ENCODE measurements around the gene RASD2. TPM values are rescaled to one million over a fixed set of nuclear protein-coding genes. Genes with fewer than 3 reads are reported as not detected.

Gene RASD2
- total RNA-seq, 4 donors from 2014 or later, result 8.5 to 19.7 (median 13.9) TPM

DNA sequence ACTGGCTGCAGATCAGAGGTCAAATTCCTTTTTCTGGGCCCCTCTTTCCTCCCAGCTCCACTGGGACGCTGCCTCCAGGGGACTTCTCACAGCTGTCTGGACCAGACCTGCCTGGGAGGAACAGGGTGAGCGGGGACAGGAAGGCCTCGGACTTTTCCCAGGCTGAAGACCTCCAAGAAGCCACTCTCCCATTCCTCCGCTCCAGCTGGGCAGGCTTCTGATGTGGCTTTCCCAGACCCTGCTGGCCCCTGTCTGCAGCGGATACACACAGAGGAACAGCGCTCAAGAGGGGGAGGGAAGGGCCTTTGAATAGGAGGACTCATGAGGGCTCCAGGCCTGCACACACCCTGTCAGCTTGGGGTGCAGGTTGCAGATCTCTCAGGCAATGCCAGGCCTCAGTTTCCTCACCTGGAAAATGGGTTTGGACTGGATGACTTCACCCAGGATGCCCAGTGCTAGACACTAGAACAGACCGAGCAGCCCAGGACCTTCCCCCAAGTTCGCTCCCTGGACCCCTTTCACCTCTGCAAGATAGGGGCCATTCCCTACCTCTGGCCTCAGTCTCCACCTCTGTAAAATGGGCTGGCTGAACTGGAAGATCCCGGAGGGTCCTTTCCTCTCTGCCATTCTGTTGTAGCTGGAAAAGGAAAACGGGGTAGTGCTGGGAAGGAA is 39.9 kb downstream of the RASD2 start:
- no peak for TF ChIP-seq EP300 (IDR thresholded peaks at IDR 0.05; ENCODE audit: low read depth)
- TF ChIP-seq, protein P1, sequence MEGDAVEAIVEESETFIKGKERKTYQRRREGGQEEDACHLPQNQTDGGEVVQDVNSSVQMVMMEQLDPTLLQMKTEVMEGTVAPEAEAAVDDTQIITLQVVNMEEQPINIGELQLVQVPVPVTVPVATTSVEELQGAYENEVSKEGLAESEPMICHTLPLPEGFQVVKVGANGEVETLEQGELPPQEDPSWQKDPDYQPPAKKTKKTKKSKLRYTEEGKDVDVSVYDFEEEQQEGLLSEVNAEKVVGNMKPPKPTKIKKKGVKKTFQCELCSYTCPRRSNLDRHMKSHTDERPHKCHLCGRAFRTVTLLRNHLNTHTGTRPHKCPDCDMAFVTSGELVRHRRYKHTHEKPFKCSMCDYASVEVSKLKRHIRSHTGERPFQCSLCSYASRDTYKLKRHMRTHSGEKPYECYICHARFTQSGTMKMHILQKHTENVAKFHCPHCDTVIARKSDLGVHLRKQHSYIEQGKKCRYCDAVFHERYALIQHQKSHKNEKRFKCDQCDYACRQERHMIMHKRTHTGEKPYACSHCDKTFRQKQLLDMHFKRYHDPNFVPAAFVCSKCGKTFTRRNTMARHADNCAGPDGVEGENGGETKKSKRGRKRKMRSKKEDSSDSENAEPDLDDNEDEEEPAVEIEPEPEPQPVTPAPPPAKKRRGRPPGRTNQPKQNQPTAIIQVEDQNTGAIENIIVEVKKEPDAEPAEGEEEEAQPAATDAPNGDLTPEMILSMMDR (IDR thresholded peaks at IDR 0.05), result no peak
- TF ChIP-seq POLR2A (IDR thresholded peaks at IDR 0.05), result no peak
- TF ChIP-seq POLR2AphosphoS5 (IDR thresholded peaks at IDR 0.05), result no peak
- 76 to 82% methylated on average over 2 to 9 of the region's 10 CpGs for whole genome bisulfite sequencing, 2 donors (ENCODE audit: low coverage in 1 of 2)

DNA sequence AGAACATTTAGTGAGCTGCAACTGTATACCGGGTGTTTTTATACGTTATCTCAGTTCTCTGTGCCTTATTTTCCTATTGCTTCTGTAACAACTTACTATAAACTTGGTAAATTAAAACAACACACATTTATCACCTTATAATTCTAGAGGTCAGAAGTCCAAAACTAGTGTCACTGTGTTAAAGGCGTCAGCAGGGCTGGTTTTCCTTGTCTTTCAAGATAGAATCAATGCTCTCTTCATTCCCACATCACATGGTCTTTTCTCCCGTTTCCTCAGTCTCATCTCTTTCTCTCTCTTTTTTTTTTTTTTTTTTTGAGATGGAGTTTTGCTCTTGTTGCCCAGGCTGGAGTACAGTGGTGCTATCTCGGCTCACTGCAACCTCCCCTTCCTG is 40.4 kb downstream of the RASD2 start:
- Histone ChIP-seq H3K4me3 (no peak overlapping the region), H3K36me3 (no peaks in the 10 kb centered on the region), H3K27ac (no peak overlapping the region), H3K27me3 (no peaks in the 10 kb centered on the region), H3K9me3 (no peaks in the 10 kb centered on the region), H3K4me1 (peaks cover 3 to 29% (median 9%) of the 10 kb centered on the region in 4 donors)
- intact Hi-C loops (cut with DNase I; ENCODE audit: low total_unique reads) (loop anchor here (10.0 kb wide), 1 partner anchor 236 kb away; no protein-coding TSS in a partner anchor), in situ Hi-C loops (cut with MboI; ENCODE audit: low pct_ligation_motif_present in 1 of 4, low pct_unique_long_range_greater_than_20kb in 1 of 4, low sequenced_read_pairs in 3 of 4) (loop anchor here (5.0 to 10.0 kb wide), 5 partner anchors 146 to 236 kb away; no protein-coding TSS in a partner anchor)
- no peak for DNase-seq
- 63 to 75% methylated on average over 4 to 5 of the region's 5 CpGs for WGBS, 2 donors (ENCODE audit: low coverage in 1 of 2)
- TF ChIP-seq, protein P1 (IDR thresholded peaks at IDR 0.05), result no peak
- no peak for TF ChIP-seq POLR2A (IDR thresholded peaks at IDR 0.05)
- no peak for TF ChIP-seq POLR2AphosphoS5 (IDR thresholded peaks at IDR 0.05)
- TF ChIP-seq EP300 (IDR thresholded peaks at IDR 0.05; ENCODE audit: low read depth), result no peak

More for the DNA sequence above, 39.9 kb downstream of the RASD2 start:
- no peaks in the 10 kb centered on the region for H3K27me3 ChIP-seq
- H3K9me3 ChIP-seq, result no peaks in the 10 kb centered on the region
- H3K36me3 ChIP-seq, result no peaks in the 10 kb centered on the region
- no peak overlapping the region for H3K27ac ChIP-seq
- intact Hi-C loops (cut with DNase I; ENCODE audit: low total_unique reads), result loop anchor here (10.0 kb wide), 1 partner anchor 236 kb away; no protein-coding TSS in a partner anchor
- in situ Hi-C loops (cut with MboI; ENCODE audit: low pct_ligation_motif_present in 1 of 4, low pct_unique_long_range_greater_than_20kb in 1 of 4, low sequenced_read_pairs in 3 of 4), result loop anchor here (5.0 to 10.0 kb wide), 5 partner anchors 146 to 236 kb away; no protein-coding TSS in a partner anchor
- DNase-seq, result no peak
- peaks cover 3 to 29% (median 9%) of the 10 kb centered on the region in 4 donors for H3K4me1 ChIP-seq
- H3K4me3 ChIP-seq, result no peak overlapping the region

GRCh38 chr22:35582218-35582860 is 41.7 kb downstream of the RASD2 start:
- Histone ChIP-seq H3K4me1 (peaks cover 3 to 29% (median 9%) of the 10 kb centered on the region in 4 donors), H3K27ac (peak overlapping the region; percentile 52 to 70 (median 54)), H3K27me3 (no peaks in the 10 kb centered on the region), H3K36me3 (no peaks in the 10 kb centered on the region), H3K4me3 (no peak overlapping the region), H3K9me3 (no peaks in the 10 kb centered on the region)
- intact Hi-C loops (cut with DNase I; ENCODE audit: low total_unique reads) (loop anchor here (2.0 to 10.0 kb wide), 2 partner anchors 152 to 238 kb away; no protein-coding TSS in a partner anchor), in situ Hi-C loops (cut with MboI; ENCODE audit: low pct_ligation_motif_present in 1 of 4, low pct_unique_long_range_greater_than_20kb in 1 of 4, low sequenced_read_pairs in 3 of 4) (loop anchor here (5.0 to 10.0 kb wide), 5 partner anchors 148 to 238 kb away; no protein-coding TSS in a partner anchor)
- TF ChIP-seq POLR2AphosphoS5 (IDR thresholded peaks at IDR 0.05), result peak; percentile 34 to 59 (median 37)
- no peak for TF ChIP-seq EP300 (IDR thresholded peaks at IDR 0.05; ENCODE audit: low read depth)
- DNase-seq, result no peak
- 55 to 66% methylated on average over 8 to 11 of the region's 11 CpGs for WGBS, 2 donors (ENCODE audit: low coverage in 1 of 2)

DNA sequence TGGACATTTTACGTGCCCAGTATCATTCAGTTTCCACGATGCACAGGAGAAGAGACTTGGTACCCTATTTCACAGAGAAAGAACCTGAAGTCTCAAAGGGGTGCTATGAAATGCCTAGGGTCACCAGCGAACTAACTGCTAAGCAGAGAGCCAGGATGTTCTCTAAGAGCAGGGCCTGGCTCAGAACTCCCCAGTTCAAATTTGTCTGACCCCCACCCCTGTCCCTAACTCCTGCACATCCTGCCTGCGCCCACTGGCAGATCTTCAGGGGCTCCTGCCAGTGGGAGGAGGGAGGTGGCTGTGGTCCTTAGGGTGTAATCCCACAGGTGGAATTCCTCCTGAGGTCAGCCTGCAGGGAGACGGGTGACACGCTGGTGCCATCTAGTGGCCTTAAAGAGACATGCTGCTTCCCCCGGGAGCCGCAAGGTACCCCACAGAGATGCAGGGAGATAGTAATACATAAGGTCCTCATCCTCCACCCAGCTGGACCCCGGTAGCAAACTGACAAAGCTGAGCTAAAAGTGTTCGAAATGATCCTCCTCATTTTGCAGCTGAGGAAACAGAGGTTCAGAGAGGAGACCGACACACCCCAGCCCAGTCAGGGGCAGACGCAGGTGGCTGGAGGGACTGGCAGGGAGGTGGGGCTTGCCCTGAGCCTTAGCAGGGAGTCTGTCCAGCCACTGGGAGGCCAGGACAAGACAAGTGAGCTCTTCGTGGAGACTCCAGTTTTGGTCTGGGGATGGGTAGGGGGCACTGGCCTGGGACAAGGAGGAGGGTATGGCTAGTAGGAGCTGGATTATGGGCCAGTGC is 42.4 kb downstream of the RASD2 start:
- Histone ChIP-seq H3K36me3 (no peaks in the 10 kb centered on the region), H3K27me3 (no peaks in the 10 kb centered on the region), H3K4me3 (no peak overlapping the region), H3K9me3 (no peaks in the 10 kb centered on the region), H3K4me1 (peaks cover 3 to 29% (median 9%) of the 10 kb centered on the region in 4 donors), H3K27ac (peak overlapping the region; percentile 52 to 70 (median 54))
- intact Hi-C loops (cut with DNase I; ENCODE audit: low total_unique reads) (loop anchor here (2.0 to 10.0 kb wide), 2 partner anchors 152 to 238 kb away; no protein-coding TSS in a partner anchor), in situ Hi-C loops (cut with MboI; ENCODE audit: low pct_ligation_motif_present in 1 of 4, low pct_unique_long_range_greater_than_20kb in 1 of 4, low sequenced_read_pairs in 3 of 4) (loop anchor here (5.0 to 10.0 kb wide), 5 partner anchors 148 to 238 kb away; no protein-coding TSS in a partner anchor)
- 24 to 50% methylated on average over 2 to 13 of the region's 13 CpGs for WGBS, 2 donors (ENCODE audit: low coverage in 1 of 2)
- TF ChIP-seq, protein P1 (IDR thresholded peaks at IDR 0.05), result peak; percentile 93 to 96 (median 95)
- TF ChIP-seq POLR2AphosphoS5 (IDR thresholded peaks at IDR 0.05) (no peak), EP300 (IDR thresholded peaks at IDR 0.05; ENCODE audit: low read depth) (no peak)
- peak; percentile 68 for DNase-seq

All from transverse colon (tissue), 4 donors.